ENCODE data around the gene SLC6A6.

SLC6A6 gene

DNA sequence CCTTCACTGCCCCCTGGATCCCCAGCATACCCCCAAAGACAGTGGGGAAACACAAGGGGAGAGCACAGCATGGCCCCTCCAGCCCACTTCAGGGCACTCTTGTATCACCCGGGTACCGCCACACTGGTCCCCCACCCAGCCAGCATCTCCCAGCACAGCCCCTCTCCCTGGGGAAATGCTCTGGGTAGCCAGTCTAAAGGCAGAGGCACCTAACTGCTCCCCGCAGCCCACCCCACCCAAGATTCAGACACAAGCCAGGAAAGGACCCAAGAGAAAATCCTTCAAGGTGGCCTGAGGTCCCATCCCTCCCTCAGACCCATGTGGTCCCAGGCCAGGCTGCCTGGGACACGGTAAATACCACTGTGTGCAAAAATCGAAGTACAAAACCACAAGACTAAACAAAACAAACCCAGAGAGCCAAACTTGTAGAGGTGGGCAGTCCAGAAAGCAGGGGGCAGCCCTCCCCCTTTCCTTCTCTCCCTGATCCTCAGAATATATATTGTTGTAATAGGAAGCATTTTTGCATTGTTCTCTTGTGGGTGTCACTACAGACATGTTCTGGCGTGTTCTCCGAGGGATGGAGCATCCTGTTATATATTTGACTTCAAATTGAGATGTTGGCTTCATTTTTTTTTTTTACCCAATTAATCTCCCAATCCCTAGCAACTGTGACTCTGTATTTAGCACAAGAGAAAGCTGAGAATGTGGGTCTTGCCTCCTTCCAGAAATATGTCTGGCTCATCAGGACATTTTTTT, 86.1 kb downstream of the SLC6A6 start:
- DNase-seq, result no peak

DNA sequence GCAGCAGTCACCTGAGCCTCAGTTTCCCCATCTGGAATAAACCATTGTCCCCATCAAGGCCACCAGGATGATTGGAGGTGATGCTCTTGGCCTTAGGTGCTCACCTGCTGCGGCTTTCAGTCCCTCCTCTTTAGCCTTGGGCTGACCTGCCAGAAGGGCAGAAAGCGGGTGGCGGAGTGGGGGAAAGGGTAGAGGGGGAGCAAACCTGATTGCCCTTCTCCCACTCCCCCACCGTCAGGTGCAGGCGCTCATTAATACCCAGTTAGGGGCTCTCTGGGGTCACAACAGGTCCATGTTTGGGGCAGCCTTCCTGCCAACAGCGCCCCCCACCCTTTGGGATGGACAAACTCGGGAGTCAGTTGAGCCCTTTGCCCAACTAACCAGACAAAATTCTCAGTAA, 87.2 kb downstream of the SLC6A6 start:
- DNase-seq, result no peak

DNA sequence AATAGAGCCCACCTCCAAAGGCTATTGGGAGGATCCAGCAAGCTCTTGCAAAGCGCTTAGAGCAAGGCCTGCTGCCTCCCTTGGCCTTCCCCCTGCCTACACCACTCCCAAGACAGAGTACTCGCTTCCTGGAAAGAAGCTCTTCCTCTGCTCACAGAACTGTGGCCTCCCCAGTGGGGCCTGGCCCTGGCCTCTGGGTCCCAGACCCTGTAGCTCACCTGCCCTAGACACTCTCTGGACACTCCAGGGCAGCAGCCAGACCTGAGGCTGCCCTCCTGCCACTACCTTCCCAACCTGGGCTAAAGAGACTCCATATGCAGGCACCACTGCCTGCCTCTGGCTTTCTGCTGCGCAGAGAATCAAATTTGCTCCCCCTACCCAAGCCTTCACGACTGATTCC, 87.8 kb downstream of the SLC6A6 start:
- no peak for DNase-seq

DNA sequence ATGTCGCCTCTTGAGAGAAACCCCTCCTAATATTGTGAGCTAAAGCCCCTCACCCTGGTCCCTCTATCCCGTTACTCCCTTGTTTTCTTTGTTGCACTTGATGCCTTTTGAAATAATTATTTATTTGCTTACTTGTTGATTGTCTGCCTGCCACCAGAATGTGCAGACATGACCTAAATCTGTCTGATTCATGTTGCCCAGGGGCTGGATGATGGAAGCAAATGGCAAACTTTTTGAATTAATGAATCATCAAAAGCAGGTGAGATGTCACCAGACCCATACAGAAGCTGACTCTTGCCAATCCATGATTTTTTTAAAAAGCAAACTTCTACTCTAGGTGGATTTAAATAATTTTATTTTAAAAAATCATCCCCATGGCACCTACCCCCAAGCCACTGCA, 88.4 kb downstream of the SLC6A6 start:
- DNase-seq, result no peak

DNA sequence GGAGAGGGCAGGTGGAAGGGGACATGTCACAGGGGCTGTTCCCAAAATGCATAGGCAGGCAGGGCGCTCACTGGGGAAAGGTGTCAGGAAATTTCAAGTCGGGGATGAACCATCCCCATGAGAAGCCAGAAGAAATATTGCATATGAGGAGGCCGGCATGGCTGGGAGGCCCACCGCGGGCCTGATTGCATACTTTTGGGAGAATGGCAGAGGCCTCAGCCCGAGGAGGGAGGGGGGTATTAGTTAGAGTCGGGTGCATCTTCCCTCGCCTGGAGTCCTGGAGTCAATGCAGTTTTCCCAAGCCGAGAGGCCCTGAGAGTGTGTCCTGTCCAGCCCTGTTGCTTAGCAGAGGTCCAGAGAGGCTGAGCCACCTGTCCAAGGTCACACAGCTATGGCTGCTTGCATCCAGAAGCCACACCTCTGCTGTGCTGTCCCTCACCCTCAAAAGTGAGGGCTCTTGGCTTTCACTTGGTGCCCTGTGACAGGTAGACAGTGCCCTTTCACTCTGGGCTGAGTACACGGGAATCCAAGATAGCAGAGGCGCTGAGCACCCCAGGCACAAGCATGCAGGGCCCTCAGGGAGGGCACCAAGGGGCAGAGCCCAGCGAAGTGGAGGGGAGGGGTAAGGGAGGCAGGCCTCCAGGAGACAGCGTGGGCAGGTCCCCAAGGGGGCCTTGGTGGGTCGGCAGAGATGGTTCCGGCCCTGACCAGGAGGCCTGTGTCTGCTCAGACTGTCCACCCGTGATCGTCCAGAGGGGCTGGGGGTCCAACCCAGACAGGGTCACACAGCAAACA, 89.2 kb downstream of the SLC6A6 start:
- DNase-seq, result no peak

DNA sequence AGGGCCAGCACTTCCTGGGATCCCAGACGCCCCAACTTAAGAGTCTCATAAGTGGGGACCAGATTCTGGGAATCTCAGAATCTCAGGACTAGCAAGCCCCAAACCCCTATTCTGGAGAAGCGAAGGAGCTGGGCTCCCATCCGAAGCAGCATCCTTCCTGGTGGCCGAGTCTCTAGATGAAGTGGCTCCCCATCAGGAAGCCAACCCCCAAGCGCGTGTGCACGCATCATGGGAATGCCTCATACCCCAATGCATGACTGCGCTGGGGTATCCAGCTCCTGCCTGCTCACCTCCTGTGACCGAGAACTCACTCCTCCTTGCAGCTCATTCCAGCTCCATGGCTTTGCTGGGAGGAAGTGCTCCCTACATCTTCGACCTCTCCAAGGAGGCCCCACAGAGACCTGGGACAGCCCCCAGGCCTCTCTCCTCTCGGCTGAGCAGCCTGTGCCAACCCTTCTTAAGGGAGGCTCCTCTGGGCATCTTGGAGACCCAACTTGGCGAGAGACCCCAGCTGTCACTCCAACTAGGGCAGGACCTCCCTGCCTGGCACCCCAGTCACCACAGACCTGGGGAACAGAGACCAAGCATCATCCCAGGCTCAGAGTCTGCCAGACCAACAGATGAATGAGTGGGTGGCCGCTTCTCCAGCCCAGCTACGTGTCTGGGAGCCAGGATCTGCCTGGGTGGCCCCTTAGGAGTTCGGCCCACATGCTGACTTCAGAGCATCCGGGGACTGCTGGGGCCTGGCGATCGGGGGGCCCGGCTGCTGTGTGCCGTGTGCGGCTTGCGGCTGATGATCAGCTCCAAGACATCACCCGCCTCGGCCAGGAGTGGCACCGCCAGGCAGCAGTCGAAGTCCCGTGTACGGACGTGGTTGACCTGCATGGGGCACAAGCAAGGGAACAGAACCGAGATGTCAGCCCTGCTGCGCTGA, 90.8 kb downstream of the SLC6A6 start:
- no peak for DNase-seq

DNA sequence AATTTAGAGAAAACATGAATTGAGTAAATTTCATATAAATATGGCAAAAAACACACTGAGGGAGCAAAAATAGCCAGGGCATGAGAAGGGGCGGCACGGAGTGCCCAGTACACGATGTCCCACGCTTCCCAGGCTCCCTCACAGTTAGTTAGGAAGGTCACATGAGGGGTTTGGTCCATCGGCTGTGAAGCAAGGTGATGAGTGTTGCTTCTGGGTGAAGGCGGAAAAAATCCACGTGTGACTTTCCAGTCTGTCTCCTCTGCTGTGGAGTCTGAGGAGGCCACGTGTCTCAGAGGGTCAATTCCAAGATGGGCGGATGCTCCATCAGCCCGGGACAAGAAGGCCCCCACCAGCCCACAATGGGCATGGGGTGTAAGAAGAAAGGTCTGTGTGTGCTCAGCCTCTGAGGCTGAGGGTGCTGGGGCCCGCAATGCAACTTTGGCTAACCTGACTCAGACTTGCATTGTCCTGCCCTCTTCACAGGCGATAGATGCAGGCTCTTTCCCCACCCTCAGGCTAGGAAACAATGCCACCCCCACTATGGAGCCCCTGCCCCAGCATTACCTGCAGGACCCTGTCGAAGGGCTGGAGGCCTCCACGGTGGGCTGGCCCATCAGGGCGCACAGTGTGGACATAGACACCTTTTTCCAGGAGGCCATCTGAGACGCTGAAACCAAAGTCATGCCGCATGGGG, 92.0 kb downstream of the SLC6A6 start:
- DNase-seq, result no peak

DNA sequence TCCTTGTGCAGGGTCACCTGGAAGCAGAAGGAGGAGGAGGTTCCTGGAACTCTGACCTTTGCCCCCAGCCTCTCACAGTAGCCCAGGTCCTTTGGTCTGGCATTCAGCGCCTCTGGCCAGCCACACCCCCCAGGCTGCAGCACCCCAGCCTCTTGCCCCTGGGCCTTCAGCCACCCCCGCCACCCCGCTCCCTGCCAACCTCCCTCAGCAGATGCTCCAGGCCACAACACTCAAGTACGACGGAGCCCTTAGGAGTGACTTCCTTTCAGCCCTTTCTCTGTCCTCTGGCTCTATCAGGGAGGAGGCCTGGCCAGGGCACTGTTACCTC, 92.5 kb downstream of the SLC6A6 start:
- DNase-seq, result no peak

DNA sequence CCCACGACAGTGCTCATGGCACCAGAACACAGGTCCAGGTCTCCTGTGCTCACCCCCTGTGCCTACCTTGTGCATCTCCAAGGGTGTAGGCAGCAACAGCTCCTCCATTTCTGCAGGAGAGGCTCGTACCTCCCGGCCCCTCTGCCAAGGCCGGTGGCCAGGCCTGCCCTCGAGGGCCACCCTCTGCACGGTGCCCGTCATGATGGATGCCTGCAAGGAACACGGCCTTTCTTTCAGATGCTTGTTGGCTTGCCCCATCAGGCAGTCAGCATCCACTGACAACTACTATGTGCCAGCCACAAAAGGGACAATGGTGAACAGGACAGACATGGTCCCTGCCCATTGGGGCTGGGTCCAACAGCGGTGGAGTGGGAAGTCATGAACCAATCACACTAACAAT, 93.9 kb downstream of the SLC6A6 start:
- no peak for DNase-seq

DNA sequence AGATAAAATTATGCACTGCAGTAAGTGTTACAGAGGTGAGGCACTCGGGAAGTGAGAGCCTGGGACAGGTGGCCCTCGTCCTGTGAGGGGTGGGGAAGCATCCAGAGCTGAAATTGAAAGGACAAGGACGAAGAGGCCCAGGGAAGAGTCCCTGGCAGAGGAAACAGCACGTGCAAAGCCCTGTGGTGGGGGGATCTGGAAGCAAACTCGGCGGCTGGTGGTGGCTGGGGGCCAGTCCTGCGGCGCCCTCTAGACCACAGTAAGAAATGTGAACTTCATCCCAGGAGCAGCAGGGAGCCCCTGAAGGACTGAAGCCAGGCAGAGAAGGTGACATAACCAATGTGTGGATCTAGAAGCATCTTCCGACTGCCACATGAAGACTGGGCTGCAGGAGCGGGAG, 94.9 kb downstream of the SLC6A6 start:
- DNase-seq, result peak; percentile 12

DNA sequence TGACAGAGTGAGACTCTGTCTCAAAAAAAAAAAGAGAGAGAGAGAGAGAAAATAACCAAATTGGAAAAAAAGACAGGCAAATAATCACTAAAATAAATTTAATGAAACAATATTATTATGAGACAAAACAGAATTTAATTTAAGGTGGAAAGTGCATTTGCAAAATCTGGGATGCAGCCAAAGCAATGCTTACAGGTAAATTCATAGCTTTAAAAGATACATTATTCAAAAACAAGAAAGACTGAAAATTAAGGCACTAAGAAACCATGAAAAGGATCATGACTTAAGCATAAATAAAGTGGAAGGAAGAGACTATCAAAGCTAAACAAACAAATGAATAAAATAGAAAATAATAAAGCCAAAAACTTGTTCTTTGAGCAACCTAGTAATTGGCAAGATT, 100.1 kb downstream of the SLC6A6 start:
- DNase-seq, result no peak

DNA sequence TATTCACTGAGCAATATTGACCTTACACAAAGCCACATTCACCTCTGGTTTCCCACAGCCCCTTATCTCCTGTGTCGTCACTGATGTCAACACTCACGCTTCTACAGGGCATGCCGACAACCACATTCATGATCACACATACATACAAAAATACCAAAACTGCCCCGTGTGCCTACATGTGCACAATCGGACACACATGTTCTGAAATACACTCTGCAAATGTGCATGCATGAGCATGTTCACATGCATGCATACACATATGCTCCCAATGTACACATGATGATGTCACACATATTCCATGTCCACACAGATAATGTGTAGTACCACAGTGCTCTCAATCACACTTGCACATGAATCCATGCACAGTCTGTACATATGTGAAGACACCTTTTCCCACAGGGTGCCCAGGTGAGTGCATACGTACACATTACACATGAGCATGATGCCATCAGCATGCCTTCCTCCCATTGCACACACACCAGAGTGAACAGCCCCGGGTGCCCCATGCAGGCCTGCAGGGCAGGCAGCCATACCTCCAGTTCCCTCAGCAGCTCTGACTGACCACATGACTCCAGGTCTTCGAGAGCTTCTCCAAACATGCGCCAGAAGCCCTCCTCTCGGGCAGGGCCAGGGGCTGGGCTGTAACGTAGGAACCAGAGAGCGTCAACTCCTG, 100.8 kb downstream of the SLC6A6 start:
- DNase-seq, result no peak

DNA sequence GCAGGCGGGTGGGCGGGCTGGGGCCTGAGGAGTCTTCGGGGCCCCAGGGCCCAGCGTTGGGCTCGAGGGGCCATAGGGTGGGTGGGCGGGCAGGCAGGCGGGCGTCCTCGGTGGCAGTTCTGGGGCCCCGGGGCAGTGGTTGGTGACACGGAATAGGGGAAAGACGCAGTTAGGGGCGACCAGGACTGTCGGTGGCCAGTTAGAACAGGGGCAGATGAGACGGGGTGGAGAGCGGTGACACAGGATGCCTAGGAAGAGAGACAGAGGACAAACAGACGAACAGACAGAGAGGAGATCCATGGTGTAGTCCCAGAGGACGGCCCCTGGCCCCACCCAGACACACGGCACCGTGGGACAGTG, 101.3 kb downstream of the SLC6A6 start:
- no peak for DNase-seq

DNA sequence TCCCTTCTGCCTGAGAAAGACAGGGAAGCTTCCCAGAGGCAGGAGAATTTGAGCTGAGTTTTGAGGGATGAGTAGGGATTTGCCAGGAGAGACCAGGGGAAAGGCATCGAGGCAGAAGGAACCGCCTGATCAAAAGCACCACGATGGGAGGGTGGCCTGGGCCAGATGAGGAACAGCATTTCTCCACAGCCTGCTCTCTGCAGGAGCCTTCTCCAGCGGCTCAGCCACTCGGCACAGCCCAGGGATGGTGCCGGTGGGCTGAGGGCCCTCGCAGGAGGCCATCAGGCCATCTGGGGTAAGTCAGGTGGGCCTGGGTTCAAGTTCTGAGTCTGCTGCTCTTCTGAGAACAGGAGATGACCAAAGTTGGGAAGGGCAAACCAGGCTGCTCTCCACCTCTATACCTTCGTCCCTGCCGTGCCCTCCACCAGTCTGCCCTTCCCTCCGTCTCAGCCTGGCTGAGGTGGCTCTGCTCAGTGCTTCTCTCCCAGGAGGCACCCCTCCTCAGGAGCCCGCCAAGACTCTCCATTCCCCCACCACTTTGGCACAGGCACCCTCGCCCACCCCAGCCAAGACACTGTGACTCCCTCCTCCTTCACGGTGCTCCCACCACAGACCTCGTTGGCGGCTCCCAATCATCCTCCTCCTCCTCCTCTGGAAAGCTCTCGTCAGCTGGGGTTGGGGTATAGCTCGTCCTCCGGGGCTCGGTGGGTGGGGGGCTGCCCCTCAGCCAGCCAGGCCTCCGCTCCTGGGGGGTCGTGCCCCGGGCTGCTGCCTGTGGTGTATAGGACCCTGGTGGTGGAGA, 102.8 kb downstream of the SLC6A6 start:
- DNase-seq, result no peak

DNA sequence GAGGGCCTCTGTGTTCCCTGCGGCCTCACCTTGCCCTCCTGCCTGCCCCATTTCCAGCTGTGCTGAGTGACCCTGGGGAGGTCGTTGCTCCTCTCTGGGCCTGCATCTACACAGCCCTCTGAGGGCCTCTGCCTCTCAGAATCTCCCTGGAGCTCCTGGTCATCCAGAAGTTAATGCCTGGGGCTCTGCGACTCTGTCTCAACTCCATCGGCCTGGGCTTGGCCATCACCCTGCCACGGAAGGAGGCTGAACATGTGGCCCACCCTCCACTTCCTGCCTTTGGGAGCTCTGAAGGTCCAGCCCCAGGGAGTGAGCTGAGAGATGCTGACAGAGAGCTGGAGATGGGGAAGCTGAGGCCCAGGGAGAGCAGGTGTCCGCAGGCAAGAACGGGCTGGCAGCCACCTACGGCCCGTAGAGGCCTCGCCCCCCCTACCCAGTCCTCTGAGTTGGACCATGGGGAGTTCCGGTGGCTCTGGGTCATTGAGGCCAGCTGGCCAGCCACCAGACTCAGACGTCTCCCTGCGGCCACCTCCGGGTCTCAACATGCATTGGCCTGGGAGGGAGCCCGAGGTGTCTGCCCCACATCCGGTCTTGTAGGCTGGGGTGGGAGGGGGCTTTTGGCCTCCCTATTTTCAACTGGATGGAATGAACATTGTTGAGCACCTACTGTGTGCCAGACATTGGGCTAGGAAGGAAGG, 103.5 kb downstream of the SLC6A6 start:
- DNase-seq, result no peak

DNA sequence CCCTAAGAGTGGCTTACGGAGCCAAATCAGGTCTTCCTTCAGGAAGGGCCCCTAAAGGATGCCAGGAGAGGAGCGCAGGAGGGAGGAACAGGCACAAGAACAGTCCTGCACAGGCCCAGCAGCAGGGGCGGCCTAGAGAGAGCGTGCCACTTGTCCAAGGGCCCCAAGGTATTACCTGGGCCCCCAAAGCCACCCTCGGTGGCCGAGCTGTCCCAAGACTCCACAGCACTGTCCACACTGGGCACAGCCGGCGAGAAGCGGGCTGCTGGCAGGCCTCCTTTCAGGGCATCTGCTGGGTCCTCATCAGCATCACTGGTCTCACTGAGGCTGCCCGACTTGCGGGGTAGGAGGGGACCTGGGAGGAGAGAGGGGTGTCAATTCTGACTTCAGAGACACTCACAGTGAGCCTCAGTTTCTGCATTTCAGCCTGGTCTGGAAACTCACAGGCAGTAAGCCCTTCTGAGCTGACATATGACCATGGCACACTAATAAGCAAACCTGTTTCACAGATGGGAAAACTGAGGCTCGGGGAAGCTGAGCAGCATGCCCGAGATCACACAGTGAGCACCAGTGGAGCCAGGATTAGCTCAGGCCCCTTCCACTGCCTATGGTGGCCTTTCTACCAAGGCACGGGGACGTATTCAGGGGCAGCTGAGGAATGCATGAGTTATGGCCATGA, 104.4 kb downstream of the SLC6A6 start:
- DNase-seq, result no peak

DNA sequence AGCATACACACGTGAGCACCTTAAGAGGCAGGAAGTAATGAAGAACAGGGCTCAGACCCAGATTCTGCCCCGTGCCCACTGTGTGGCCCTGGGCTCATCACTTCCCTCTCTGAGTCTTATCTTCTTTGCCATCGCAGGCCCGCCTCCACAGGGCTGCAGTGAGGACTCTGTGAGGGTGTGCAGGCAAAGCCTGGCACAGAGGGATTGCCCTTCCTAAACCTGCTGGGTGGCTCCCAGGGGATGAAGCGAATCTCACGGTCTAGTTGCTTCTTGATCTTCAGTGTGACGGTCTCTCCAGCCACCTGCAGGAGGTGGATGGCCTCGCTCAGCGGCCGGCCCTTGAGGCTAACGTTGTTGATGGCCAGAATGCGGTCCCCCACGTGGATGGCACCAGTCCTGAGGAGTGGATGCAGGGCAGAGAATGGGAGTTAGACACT, 104.9 kb downstream of the SLC6A6 start:
- DNase-seq, result no peak

DNA sequence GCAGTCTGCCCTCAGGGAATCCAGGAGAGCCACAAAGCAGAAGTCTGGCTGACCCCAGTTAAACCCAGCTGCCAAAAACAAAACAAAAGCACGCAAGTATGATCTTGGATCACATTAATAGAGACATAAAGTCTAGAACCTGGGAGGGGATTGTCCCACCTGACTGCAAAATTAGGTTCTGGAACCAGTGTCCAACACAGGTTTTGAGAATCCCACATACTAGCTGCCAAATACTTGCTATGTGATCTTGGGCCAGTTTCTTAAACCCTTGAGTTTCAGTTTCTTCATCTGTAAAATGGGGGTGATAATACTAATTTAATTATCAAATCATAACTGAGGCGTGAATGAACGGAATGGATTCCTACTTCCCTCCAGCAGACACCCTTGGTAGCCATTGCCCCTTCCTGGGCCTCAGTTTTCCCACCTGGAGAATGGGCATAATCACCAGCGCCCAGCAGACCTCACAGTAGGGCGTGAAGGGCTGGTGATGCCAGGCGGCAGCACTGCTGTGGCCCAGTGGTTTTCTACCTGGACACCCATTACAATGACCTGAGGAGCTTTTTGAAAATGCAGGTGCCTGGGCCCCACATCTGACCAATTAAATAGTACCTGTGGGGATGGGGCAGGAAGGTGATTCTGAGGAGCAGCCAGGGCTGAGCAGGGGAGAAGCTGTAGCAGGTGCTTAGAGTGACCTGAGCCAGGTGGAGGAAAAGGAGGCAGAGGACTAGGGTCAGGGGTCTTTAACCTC, 105.5 kb downstream of the SLC6A6 start:
- no peak for DNase-seq

DNA sequence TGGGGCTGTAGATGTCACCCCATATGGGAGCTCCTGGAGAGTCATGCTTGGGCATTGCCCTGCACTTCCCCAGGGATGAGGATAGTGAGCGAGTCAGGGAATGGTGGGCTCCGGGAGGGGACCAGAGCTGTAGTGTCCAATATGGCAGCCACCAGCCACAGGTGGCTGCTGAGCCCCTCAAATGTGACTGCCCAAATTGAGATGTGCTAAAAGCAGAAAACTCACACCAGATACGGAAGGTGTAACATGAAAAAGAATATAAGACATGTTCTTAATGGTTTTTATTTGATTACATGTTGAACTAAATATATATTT, 106.1 kb downstream of the SLC6A6 start:
- no peak for DNase-seq

Data from fibroblast of skin of scalp (primary cell).